SIG-M5 treated with dmso at 0.1 percent for 504 hours (cell line): ENCODE results near the gene MAD1L1.
"Not testable (repeated sequence)": the region's sequence is repeated elsewhere in the genome, so short reads cannot be mapped to it uniquely, and the experiment has no call there.

Experiments
- DNase-seq: peaks from one replicate; lab custom pipeline; 2025; ENCODE audit not compliant: unreplicated experiment; lab: John Stamatoyannopoulos, UW

The MAD1L1 gene

DNA sequence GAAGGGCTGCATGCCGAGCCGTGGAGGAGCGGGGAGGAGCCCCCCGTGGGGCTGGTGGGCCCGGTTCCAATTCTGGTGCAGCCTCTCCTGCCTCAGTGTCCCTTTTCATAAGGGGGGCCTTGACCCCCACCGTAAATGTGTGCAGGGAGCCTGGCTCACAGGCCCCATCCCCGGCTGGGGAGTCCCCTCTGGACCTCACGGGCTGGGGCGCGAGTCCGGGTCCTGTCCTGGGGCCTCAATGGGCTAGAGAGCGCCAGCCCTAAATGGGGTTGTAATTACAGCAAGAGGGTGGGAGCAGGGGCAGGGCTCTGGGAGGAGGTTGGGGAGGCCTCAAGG is 359.7 kb downstream of the MAD1L1 start:
- no peak for DNase-seq

DNA sequence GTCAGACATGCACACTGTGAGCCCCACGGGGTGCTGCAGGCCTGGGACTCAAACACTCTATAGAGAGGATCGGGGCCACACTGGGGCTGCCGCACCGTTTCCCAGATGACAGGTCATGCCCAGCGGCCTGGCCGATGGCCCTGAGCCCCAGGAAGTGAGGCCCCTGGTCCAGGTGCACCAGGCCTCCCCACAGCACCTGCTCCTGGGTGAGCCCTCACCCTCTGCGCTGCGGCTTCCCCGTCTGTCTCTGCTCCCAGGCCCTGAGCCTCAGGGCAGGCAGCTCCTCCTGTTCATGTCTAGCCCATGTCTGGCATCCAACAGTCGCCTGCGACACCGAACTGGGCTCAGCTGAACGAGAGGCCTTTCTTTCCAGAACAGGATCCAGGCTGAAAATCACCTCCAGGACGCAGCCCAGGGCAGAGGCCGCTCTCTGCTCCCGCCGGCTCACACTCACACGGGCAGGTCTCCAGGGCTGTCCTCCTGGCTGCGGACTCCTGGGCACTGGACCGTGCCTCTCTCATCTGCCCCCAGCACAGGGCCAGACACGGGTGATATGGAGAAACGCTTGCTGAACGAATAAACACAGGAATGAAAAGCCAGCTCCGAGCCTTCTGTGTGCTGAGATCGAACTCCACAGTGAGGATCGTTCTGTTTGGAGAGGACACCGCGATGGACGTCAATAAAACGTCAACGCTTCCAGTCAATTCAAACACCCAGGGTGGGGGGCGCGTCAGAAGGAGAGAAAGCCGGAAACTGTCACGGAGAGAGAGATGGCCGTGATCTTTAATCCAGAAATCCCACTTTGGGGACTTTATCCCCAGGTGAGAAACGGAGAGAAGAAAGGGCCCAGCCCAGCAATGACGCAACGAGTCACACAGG is 360.3 kb downstream of the MAD1L1 start:
- DNase-seq = no peak

DNA sequence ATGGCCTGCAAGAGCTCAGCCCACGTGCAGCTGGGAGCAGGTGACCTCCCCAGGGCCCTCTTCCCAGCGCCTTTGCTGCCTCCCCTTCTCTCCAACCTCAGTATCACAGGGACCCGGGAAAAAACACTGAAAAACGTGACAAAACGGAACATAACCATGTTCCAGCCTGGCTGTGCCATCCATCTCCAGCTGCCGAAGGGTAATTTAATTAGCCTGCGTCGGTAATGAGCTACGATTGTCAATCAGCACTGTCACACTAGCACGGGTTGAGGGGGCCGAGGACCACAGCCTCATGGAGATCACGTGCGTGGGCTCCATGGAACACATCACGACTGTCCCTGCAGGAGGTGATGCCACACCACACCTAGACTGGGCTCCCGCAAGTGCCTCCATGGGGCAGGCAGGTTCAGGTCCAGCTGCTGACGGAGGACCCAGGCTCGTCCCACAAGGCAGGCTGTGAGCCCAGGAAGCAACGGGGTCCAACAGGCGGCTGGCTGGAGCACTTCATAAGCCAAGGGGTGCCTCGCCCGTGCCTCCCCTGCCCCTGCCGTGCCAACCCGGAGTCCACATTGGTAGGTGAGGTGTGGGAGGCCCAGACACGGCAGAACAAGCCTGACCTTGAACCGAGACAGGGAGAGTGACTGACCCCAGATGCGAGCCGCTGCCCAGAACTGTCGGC is 363.2 kb downstream of the MAD1L1 start:
- no peak for DNase-seq

DNA sequence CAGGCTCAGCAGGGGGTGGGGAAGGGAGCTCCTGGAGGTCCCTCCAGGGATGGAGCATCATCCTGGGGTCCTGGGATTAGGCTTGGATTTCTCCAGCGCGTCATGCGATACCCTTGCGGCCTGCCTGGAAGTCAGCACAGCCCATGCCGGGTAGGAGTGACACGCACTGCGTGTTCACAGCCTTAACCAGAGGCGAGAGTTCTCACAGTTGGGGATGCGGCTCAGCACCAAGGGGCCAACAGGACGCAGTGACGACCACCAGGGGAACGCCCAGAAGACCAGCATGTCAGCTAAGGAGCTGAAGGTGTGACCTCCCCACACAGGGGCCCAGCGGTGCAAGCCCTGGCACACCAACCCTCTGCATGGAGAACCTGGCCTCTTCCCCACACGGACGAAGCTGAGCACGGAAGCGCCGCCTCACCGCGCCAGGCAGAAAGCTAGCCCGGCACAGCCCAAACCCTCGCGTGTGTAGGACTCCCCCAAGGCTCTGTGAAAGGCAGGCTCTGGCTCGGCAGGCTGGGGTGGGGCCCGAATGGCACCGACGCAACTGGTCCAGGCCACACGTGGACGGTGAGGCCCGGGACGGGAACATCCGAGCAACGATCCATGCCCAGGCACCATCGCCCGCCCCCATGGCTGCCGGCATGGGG is 364.1 kb downstream of the MAD1L1 start:
- DNase-seq = no peak

DNA sequence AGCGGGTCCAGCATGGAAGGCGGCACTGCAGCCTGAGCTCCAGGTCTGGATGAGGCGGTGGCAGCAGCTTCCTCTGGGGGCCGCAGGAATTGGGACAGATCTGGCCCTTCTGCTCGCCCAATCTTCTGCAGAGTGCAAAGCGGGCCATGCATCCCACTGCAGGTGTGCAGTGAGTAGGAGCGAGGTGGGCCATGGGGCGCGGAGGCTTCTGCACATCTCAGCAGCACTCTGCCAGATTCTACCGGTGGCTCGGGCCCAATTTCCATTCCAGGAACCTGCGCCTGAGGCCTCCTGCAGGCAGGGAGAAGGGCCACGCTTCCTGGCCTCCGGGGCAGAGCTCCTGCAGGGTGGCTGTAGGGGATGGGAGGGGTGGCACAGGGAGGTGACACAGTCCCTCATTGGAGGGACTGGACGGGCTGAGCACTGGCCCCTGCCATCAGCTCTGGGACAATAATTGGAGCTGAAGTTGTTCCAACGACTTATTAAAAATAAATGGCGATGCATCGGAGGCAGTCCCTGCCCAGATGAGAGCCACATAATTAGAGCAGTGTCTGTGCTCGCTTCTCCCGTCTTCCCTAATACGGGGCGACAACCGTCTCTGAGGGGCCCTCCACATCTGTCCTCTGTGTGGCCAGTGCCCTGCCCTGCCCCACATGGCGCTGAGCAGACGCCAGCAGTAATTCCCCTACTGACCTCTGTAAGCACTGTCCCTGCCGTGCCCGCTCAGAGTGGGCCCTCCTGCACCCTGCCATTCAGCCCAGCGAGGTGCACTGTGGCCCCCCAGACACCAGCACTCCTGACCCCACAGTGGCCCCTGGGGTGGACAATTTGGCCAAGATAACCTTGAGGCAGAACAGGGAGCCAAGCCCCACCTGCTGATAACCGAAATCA is 365.1 kb downstream of the MAD1L1 start:
- DNase-seq = no peak

DNA sequence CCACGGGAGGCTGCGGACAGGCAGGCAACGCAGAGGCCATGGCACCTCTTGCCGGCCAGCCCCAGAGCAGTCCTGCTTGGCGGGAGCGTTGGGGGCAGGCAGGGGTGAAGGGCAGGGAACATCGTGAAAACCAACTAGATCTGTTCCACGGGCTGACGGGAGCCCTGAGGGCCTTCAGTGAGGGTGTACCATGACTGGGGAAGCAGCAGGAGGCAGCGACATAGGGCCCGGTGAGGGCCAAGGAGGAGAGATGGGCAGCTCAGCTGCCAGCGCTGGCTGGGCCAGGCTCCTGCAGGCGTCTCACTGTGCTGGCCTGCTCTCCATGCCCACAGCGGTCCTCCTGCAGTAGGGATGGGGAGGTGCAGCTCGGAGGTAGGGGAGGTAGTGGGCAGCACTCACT is 366.1 kb downstream of the MAD1L1 start:
- no peak for DNase-seq

DNA sequence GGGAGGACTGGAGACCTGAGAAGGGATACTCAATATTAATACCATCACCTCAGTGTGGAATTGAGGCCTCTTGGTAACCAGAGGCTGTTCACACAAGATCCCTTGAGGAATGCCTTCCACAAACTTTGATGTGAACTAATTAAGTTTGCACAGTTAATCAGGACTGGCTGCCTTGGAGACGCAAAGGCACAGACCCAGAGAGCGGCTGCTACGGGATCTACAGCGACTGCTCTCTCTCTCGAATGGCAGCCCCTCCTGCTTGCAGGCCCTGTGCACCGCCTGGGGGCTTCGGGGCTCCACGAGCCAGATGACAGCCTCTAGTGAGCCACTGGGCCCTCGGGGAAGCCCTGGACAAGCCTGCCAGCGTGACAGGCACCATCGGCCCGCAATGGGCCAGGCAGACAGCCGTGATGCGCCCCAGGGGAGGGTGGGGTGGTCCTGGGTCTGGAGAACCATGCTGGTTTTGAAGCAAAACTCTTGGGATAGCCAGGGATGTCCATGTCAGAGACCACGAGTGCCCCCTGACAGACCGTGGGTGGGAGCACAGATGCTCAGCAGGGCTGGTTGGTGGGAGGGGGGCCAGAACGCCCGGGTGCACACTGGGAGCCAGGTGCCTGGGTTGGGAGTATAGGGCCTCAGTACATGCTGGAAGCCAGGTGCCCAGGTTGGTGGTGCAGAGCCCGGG is 367.0 kb downstream of the MAD1L1 start:
- DNase-seq = no peak

DNA sequence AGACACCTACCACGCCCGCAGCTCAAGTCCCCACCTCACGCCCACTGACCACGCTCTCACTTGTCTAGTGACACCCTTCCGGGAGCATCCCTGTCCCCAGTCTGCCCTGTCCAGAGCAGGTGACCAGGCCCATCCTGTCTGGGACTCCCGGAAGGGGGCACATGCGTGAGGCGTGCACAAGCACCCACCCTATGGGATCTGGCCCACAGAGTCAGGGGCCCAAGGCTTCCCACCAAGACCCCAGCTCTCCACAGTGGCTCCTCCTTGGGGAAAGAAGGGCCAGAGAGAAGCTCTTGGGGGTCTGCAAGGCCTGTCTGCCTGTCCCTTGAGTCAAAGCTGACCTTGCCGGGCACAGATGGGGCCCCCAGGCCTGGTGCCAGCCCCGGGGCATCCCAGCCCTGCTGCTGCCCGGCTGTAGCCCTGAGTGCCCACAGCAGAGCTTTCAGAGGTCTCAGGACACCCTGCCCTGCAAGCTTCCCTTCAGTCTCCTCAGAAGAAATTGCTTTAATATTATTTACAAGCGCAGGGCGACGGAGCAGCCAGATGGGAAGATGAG is 367.7 kb downstream of the MAD1L1 start:
- DNase-seq = no peak

DNA sequence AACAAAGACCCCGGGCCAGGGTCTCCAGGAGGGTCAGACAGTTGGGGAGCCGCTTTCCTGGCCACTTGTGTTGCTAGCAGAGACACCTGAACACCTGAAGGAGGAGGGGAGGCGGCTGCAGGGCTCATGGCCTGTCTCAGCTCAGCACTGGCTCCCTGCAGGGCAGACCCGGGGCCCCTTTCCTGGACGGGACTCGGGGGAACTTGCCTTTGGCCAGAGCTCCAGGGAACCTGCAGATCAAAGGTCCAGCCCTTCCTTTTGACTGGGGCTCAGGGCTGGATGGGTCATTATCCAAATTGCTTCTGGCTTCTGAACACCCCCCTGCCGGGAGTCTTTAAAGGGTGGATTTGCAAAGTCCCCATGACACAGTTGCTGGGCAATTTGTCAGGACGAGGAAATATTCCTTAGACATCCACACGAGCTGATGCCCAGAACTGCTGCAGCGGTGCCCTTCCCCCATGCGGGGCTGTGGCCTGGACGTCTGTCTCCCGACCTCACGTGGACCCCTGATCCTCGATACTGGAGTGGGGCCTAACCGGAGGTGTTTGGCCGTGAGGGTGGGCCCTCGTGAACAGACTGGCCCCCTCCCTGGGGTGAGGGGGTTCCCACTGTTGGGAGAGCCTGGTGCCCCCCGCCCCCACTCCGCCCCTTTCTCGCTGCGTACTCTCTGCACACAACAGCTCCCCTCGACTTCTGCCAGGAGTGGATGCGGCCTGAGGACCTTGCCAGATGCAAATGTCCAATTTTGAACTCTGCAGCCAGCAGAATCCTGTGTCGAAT is 368.4 kb downstream of the MAD1L1 start:
- no peak for DNase-seq

DNA sequence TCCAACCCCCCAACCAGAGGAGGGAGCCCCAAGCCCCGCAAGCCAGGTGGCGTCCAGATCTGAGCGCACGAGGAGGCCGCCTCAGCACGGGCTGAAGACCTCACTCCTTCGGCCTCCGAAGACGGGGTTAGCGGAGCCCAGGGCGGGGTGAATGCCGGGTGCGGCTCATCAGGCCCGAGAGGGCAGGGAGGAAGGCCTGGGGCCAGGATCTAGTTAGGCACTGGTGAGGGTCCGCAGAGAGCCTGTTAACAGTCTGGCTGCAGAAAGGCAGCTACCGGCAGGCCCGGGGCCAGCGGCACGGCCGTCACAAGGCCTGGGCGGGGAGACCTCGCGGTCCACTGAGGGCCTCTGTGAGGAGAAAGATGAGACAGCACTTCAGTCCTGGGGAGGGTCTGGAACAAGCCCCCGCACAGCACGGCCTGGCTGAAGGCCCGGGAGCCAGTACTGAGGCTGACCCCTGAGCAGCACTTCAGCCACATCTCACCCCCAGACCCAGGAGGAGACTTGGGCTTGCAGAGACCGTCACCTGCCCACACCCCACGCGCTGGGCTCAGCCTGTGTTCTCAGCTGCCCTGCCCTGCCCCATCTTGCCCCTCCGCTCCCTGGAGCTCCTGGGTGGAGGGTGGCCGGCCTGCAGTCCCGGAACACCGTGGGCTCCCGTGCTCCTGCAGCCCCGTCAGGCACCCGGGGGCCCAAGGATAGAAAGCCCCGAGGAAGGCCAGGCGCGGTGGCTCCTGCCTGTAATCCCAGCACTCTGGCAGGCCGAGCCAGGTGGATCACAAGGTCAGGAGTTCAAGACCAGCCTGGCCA is 369.4 kb downstream of the MAD1L1 start:
- DNase-seq = no peak

DNA sequence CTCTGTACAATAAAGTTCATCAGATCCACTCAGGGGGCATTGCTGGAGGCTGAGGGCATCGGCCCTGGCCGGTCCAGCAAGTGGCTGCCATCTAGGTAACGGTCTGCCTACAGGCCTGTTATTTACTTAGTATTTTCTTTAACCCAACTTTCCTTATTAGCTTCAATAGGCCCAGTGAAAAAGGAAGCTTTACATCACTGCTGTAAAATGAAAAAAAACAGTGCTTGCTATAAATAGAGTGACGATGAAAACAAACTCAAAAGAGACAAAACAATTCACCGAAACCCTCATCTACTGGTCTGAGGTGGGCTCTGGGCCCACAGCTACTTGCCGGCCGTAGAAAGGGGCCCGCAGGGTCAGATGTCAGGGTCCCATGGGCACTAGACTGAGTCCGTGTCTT is 370.2 kb downstream of the MAD1L1 start:
- no peak for DNase-seq

DNA sequence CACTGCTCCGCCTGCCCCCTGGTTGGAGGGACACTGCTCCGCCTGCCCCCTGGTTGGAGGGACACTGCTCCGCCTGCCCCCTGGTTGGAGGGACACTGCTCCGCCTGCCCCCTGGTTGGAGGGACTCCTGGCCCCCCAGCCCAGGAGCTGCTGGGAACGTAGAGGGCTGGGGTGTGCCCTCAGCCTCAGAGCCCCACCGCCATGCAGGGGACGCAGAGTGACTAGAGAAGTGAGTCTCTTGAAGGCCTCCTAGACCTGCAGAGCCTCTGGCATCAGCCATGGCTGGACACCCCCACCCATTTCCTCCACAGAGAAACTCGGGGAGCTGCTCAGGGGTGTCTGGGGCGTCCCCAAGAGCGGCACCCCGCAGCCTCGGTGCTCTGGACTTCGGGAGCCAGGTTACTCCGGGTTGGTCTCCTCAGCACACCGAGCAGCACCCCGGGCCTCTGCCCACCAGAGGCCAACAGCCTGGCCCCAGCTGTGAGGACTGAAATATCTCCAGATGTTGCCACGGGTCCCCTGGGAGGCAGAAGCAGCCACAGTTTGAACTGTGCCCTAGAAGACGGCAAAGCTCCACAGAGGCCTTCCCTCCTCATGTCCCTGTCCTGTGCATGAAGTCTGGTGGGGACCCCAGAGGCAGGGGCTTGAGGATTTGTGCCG is 370.8 kb downstream of the MAD1L1 start:
- DNase-seq = no peak

DNA sequence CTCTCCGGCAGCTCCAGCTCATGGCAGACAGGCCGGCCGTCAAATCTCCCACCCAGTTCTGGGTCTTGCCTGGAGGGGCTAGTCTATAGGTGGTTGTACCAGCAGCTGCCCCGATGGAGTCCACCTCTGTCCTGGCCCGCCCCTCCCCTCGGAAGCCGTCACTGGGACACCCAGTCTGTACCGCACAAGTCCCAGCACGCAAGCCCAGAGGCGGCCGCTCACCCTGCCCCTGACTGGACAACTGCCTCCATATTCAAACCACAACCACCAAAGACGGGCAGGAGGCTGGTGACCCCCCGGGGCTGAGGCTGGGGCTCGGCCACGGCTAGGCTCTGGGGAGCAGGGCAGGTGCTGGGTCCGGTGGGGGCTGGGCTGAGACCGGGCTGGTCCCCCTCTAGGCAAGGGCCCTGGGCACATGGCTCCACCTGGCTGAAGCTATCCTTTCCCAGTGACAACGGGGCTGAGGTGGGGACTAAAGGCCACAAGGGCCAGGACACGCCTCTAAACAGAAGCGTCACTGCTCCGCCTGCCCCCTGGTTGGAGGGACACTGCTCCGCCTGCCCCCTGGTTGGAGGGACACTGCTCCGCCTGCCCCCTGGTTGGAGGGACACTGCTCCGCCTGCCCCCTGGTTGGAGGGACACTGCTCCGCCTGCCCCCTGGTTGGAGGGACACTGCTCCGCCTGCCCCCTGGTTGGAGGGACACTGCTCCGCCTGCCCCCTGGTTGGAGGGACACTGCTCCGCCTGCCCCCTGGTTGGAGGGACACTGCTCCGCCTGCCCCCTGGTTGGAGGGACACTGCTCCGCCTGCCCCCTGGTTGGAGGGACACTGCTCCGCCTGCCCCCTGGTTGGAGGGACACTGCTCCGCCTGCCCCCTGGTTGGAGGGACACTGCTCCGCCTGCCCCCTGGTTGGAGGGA is 371.6 kb downstream of the MAD1L1 start:
- not testable (repeated sequence) for DNase-seq

DNA sequence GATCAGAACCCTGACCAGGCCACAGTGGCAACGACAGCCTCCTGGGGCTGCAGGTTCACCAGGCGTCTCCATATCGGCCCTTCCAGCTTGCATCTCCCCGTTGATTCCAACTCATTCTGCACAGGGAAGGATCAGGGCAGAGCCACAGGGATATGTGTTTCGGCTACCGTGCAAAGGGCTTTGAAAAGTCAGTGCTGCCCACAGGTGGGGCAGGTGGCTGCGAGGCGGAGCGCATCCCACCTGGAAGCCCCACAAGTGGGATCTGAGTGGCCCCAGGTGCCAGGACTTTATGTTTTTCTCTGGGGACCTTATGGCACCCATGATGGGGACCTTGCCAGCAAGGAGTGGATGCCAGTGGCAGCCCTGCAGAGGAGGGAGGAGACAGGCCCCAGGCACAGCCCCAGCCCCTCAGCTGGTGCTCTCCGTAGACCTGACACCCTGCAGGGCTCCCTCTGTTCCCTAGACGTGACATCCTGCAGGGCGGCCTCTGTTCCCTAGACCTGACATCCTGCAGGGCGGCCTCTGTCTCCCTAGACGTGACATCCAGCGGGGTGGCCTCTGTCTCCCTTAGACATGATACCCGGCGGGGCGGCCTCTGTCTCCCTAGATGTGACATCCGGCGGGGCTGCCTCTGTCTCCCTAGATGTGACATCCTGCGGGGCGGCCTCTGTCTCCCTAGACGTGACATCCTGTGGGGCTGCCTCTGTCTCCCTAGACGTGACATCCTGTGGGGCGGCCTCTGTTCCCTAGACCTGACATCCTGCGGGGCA is 373.3 kb downstream of the MAD1L1 start:
- DNase-seq = no peak

DNA sequence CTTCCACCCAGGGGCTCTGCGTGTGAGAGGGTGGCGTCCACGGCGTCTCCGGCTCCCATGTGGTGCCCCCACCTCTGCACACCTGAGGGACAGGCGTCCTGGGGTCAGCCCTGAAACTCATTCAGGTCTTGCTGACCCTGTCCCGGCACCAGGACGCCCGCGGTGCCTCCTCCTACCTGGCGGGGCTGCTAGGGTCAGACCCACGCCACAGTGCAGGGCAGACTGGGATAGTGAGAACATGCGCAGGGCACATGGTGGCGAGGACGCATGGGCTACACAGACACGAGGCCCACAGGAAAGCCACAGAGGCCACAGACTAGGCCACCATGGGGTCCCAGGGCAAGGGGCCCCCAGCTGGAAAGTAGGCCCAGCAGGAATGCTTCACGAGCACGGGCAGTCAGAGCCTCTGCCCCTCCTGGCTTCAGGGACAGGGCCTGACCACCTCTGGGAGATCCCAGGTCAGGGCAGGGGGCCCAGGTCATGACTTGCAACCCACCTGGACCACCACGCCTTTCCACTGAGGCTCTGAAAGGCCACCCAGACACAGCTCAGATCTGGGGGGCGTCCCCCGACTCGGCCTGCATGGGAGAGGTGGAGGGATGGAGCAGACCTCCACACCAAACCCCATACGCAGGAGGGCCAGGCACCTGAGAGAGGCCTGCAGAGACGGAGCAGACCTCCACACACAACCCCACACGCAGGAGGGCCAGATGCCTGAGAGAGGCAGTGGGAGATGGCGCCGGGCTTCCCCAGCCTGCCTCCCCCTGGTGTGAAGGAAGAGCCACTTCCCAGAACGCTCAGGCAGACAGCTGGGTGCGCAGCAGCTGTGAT is 374.1 kb downstream of the MAD1L1 start:
- DNase-seq = no peak
